DND-41 (cell line): ENCODE data around the gene TTBK2.

ENCODE experiments used
- ATAC-seq: fragments of 200-7000 bp; cut with Tn5 transposase; 3 replicates; pipeline ENCODE4 v1.9.1; 2021; ENCODE audit warnings: low read depth; ENCODE audit not compliant: insufficient read depth
- DNase-seq: peaks from one replicate; pipeline ENCODE4 v3.0.0-alpha.2; 2020
- H2AFZ ChIP-seq: 2 replicates; pipeline ENCODE4 v1.6.0; 2012; ENCODE audit warnings: low read depth, low read length
- H3K27ac ChIP-seq: 2 replicates; pipeline ENCODE4 v1.5.1; 2012; ENCODE audit warnings: low read length, inconsistent platforms
- H3K27me3 ChIP-seq: fragments of 200-600 bp; sonication (generic); 2 replicates; pipeline ENCODE4 v1.6.0; 2012; ENCODE audit warnings: low read length, mild to moderate bottlenecking, inconsistent platforms; ENCODE audit not compliant: insufficient read depth, poor library complexity
- H3K36me3 ChIP-seq: 2 replicates; pipeline ENCODE4 v1.5.1; 2012; ENCODE audit warnings: low read length, inconsistent platforms; ENCODE audit not compliant: insufficient read depth
- H3K4me1 ChIP-seq: 2 replicates; pipeline ENCODE4 v1.5.1; 2012; ENCODE audit warnings: mild to moderate bottlenecking, low read length; ENCODE audit not compliant: insufficient read depth
- H3K4me2 ChIP-seq: 2 replicates; pipeline ENCODE4 v1.6.0; 2012; ENCODE audit warnings: mild to moderate bottlenecking, moderate library complexity, low read length, inconsistent platforms; ENCODE audit not compliant: insufficient read depth
- H3K4me3 ChIP-seq, 2 experiments: fragments of 200-600 bp in 1 of 2; shearing (Covaris generic) in 1 of 2; 2 replicates each; pipeline ENCODE4 v1.5.1; 2012 to 2016; ENCODE audit warnings: inconsistent platforms in 2 of 2, low read length in 2 of 2, mild to moderate bottlenecking in 2 of 2, low read depth in 1 of 2, moderate library complexity in 1 of 2
- H3K79me2 ChIP-seq: 2 replicates; pipeline ENCODE4 v1.6.0; 2012; ENCODE audit warnings: low read length, inconsistent platforms; ENCODE audit not compliant: insufficient read depth
- H3K9ac ChIP-seq: 2 replicates; pipeline ENCODE4 v1.6.0; 2012; ENCODE audit warnings: low read depth, mild to moderate bottlenecking, inconsistent platforms, low read length, moderate library complexity
- H3K9me3 ChIP-seq: 2 replicates; pipeline ENCODE4 v1.5.1; 2012; ENCODE audit warnings: low read length, moderate library complexity, mild to moderate bottlenecking, inconsistent platforms; ENCODE audit not compliant: insufficient read depth, severe bottlenecking
- H4K20me1 ChIP-seq: 2 replicates; pipeline ENCODE4 v1.6.0; 2012; ENCODE audit warnings: low read length; ENCODE audit not compliant: insufficient read depth
- EZH2 ChIP-seq: IDR thresholded peaks from 3 replicates; pipeline ENCODE4 v1.6.1; 2012; ENCODE audit warnings: borderline replicate concordance, low read depth, mild to moderate bottlenecking, moderate library complexity, low read length, inconsistent platforms; ENCODE audit not compliant: severe bottlenecking
- TF ChIP-seq, protein P1 (sequence below): IDR thresholded peaks from 2 replicates; pipeline ENCODE4 v1.5.1; 2012; ENCODE audit warnings: borderline replicate concordance, low read length, moderate library complexity, mild to moderate bottlenecking; ENCODE audit not compliant: poor library complexity, severe bottlenecking; ENCODE audit errors: extremely low read depth

TTBK2 gene

GRCh38 chr15:42880121-42880520 is 40.5 kb downstream of the TTBK2 start:
- no peak for TF ChIP-seq EZH2
- TF ChIP-seq, protein P1, sequence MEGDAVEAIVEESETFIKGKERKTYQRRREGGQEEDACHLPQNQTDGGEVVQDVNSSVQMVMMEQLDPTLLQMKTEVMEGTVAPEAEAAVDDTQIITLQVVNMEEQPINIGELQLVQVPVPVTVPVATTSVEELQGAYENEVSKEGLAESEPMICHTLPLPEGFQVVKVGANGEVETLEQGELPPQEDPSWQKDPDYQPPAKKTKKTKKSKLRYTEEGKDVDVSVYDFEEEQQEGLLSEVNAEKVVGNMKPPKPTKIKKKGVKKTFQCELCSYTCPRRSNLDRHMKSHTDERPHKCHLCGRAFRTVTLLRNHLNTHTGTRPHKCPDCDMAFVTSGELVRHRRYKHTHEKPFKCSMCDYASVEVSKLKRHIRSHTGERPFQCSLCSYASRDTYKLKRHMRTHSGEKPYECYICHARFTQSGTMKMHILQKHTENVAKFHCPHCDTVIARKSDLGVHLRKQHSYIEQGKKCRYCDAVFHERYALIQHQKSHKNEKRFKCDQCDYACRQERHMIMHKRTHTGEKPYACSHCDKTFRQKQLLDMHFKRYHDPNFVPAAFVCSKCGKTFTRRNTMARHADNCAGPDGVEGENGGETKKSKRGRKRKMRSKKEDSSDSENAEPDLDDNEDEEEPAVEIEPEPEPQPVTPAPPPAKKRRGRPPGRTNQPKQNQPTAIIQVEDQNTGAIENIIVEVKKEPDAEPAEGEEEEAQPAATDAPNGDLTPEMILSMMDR = no peak
- H3K9ac ChIP-seq = no peak overlapping the region
- ATAC-seq (no peak), DNase-seq (no peak)
- H4K20me1 ChIP-seq = no peaks in the 10 kb centered on the region
- no peak overlapping the region for H3K27ac ChIP-seq
- H3K4me1 ChIP-seq = no peaks in the 10 kb centered on the region
- no peak overlapping the region for H3K4me2 ChIP-seq
- H3K36me3 ChIP-seq = no peaks in the 10 kb centered on the region; the same call in 1 of the 2 replicates
- no peaks in the 10 kb centered on the region for H3K27me3 ChIP-seq
- H3K79me2 ChIP-seq = peaks cover 5% of the 10 kb centered on the region; the same call in 1 of the 2 replicates
- no peak overlapping the region for H2AFZ ChIP-seq
- no peaks in the 10 kb centered on the region for H3K9me3 ChIP-seq
- H3K4me3 ChIP-seq = no peak overlapping the region

- DNase-seq (no peak), ATAC-seq (no peak)
- Histone ChIP-seq H3K4me2 (no peak overlapping the region), H4K20me1 (no peaks in the 10 kb centered on the region), H3K27ac (no peak overlapping the region), H2AFZ (no peak overlapping the region), H3K4me3 (no peak overlapping the region), H3K27me3 (no peaks in the 10 kb centered on the region), H3K9ac (no peak overlapping the region), H3K4me1 (no peaks in the 10 kb centered on the region), H3K36me3 (no peaks in the 10 kb centered on the region; the same call in 1 of the 2 replicates), H3K79me2 (peaks cover 5% of the 10 kb centered on the region; the same call in 1 of the 2 replicates), H3K9me3 (no peaks in the 10 kb centered on the region)
- TF ChIP-seq, protein P1 = no peak
- no peak for TF ChIP-seq EZH2
Measured at GRCh38 chr15:42879443-42879842, 41.1 kb downstream of the TTBK2 start.

- H3K9me3 ChIP-seq = no peaks in the 10 kb centered on the region
- no peak overlapping the region for H3K4me2 ChIP-seq
- H3K36me3 ChIP-seq = no peaks in the 10 kb centered on the region; the same call in 1 of the 2 replicates
- H4K20me1 ChIP-seq = no peaks in the 10 kb centered on the region
- no peak overlapping the region for H3K4me3 ChIP-seq
- ATAC-seq (no peak), DNase-seq (no peak)
- H3K27me3 ChIP-seq = no peaks in the 10 kb centered on the region
- no peak overlapping the region for H3K9ac ChIP-seq
- TF ChIP-seq, protein P1 = no peak
- H3K27ac ChIP-seq = no peak overlapping the region
- no peak overlapping the region for H2AFZ ChIP-seq
- no peaks in the 10 kb centered on the region for H3K4me1 ChIP-seq
- peaks cover 3% of the 10 kb centered on the region; the same call in 1 of the 2 replicates for H3K79me2 ChIP-seq
Measured at GRCh38 chr15:42876224-42876623, 44.4 kb downstream of the TTBK2 start.

GRCh38 chr15:42868683-42869082 is 51.9 kb downstream of the TTBK2 start:
- Histone ChIP-seq H3K4me1 (no peaks in the 10 kb centered on the region), H4K20me1 (no peaks in the 10 kb centered on the region), H3K27me3 (no peaks in the 10 kb centered on the region), H2AFZ (no peak overlapping the region), H3K36me3 (no peaks in the 10 kb centered on the region; the same call in 1 of the 2 replicates), H3K9ac (no peak overlapping the region), H3K79me2 (no peaks in the 10 kb centered on the region), H3K4me2 (no peak overlapping the region), H3K9me3 (no peaks in the 10 kb centered on the region), H3K27ac (no peak overlapping the region), H3K4me3 (no peak overlapping the region)
- ATAC-seq (no peak), DNase-seq (no peak)
- TF ChIP-seq, protein P1 = no peak
- no peak for TF ChIP-seq EZH2
